GM12892 (cell line): ENCODE measurements around the gene RAB40AL.

ENCODE experiments used
- POLR2A ChIP-seq: IDR thresholded peaks from 2 replicates; pipeline ENCODE4 v1.6.1; 2011; ENCODE audit warnings: low read depth, low read length, control low read depth
- POLR2AphosphoS5 ChIP-seq: IDR thresholded peaks from 2 replicates; pipeline ENCODE4 v1.6.1; 2011; ENCODE audit warnings: low read depth, low read length, control low read depth

GRCh38 chrX:102976286-102976685, 39.2 kb downstream of the RAB40AL start:
- no peak for TF ChIP-seq POLR2AphosphoS5
- TF ChIP-seq POLR2A, result no peak
